ENCODE results near the gene CDC73. TPM values are rescaled to one million over a fixed set of nuclear protein-coding genes. Genes with fewer than 3 reads are reported as not detected.

CDC73 gene
- total RNA-seq, 1 experiment from 2014 or later, result 63.2 TPM

- TF ChIP-seq YY1 (IDR thresholded peaks at IDR 0.05; ENCODE audit: extremely low read depth, insufficient replicate concordance, low read depth, low read length) (peak; percentile 53), JUND (IDR thresholded peaks at IDR 0.05) (no peak), CEBPB (IDR thresholded peaks at IDR 0.05; ENCODE audit: low read depth) (no peak)
- TF ChIP-seq, protein P1, sequence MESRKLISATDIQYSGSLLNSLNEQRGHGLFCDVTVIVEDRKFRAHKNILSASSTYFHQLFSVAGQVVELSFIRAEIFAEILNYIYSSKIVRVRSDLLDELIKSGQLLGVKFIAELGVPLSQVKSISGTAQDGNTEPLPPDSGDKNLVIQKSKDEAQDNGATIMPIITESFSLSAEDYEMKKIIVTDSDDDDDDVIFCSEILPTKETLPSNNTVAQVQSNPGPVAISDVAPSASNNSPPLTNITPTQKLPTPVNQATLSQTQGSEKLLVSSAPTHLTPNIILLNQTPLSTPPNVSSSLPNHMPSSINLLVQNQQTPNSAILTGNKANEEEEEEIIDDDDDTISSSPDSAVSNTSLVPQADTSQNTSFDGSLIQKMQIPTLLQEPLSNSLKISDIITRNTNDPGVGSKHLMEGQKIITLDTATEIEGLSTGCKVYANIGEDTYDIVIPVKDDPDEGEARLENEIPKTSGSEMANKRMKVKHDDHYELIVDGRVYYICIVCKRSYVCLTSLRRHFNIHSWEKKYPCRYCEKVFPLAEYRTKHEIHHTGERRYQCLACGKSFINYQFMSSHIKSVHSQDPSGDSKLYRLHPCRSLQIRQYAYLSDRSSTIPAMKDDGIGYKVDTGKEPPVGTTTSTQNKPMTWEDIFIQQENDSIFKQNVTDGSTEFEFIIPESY (IDR thresholded peaks at IDR 0.05; ENCODE audit: extremely low read depth, insufficient replicate concordance, low read length), result peak; percentile 13
These were observed at the start of gene CDC73 (continued) for GRCh38 chr1:193121616-193122593.

GRCh38 chr1:193077991-193078390 lies 43.8 kb upstream of the CDC73 start:
- H3K4me3 ChIP-seq (replicated peaks in 1 of 2; ENCODE audit: low read depth in 1 of 2, low read length in 2 of 2), result no peak overlapping the region
- H3K27ac ChIP-seq (ENCODE audit: low read depth, low read length), result no peak overlapping the region
- no peaks in the 10 kb centered on the region for H4K20me1 ChIP-seq (ENCODE audit: insufficient read depth)
- DNase-seq (ENCODE audit: low read depth, low spot score), result no peak
- no peak for ATAC-seq
- no peak overlapping the region for H3K9ac ChIP-seq (ENCODE audit: low read length)
- H3K4me2 ChIP-seq (ENCODE audit: low read length), result no peak overlapping the region
- peaks cover 29 to 42% of the 10 kb centered on the region in 2 experiments for H3K36me3 ChIP-seq (ENCODE audit: control insufficient read depth in 1 of 2, insufficient read depth in 2 of 2, low read length in 2 of 2)
- H3K79me2 ChIP-seq (ENCODE audit: insufficient read depth, low read length), result peaks cover 17% of the 10 kb centered on the region
- CTCF ChIA-PET, result no interaction called here
- RAD21 ChIA-PET (ENCODE audit: low non-redundant PET in 1 of 2, low total read pairs in 2 of 2, uncharacterized antibody in 2 of 2, unreplicated experiment in 2 of 2), result no interaction called here
- no peaks in the 10 kb centered on the region for H3K9me2 ChIP-seq (ENCODE audit: insufficient read depth)
- intact Hi-C loops (cut with micrococcal nuclease), result no loop called here
- H3K9me3 ChIP-seq (ENCODE audit: control insufficient read depth in 1 of 2, insufficient read depth in 1 of 2, low read depth in 1 of 2, low read length in 2 of 2), result no peaks in the 10 kb centered on the region
- no peaks in the 10 kb centered on the region for H3K27me3 ChIP-seq (ENCODE audit: insufficient read depth, low read length)
- H2AFZ ChIP-seq (ENCODE audit: low read depth, low read length, poor library complexity, severe bottlenecking), result no peak overlapping the region
- POLR2A ChIA-PET, result no interaction called here
- BruUV-seq (replicated peaks), result no TSS peak
- no peaks in the 10 kb centered on the region for H3K4me1 ChIP-seq (ENCODE audit: control insufficient read depth in 1 of 2, insufficient read depth in 2 of 2, low read length in 2 of 2)
- TF ChIP-seq MAX (IDR thresholded peaks at IDR 0.05) (no peak), ZFX (IDR thresholded peaks at IDR 0.05) (no peak), POLR2A (IDR thresholded peaks at IDR 0.05; ENCODE audit: borderline replicate concordance, extremely low read depth, insufficient read depth, insufficient read length) (no peak), EGR1 (IDR thresholded peaks at IDR 0.05; ENCODE audit: low read depth) (no peak), SP1 (IDR thresholded peaks at IDR 0.05; ENCODE audit: low read depth) (no peak), REST (IDR thresholded peaks at IDR 0.05; ENCODE audit: low read depth) (no peak), FOSL1 (IDR thresholded peaks at IDR 0.05; ENCODE audit: low read depth) (no peak), SIN3A (IDR thresholded peaks at IDR 0.05; ENCODE audit: low read depth) (no peak), JUND (IDR thresholded peaks at IDR 0.05) (no peak), POLR2AphosphoS5 (IDR thresholded peaks at IDR 0.05; ENCODE audit: low read depth, low read length) (no peak), YY1 (IDR thresholded peaks at IDR 0.05; ENCODE audit: extremely low read depth, insufficient replicate concordance, low read depth, low read length) (no peak), ATF3 (IDR thresholded peaks at IDR 0.05) (no peak), ZNF274 (IDR thresholded peaks at IDR 0.05; ENCODE audit: low read depth, low read length) (no peak), ELF1 (IDR thresholded peaks at IDR 0.05; ENCODE audit: borderline replicate concordance, low read depth) (no peak)
- TF ChIP-seq, protein P1 (IDR thresholded peaks at IDR 0.05; ENCODE audit: extremely low read depth, insufficient replicate concordance, low read length), result no peak

All from HCT116 (cell line).